WTC11 (cell line): ENCODE results near the gene TCP11. TPM values are rescaled to one million over a fixed set of nuclear protein-coding genes. Genes with fewer than 3 reads are reported as not detected.

Experiments used
- ATAC-seq: fragments of 200-7000 bp; cut with Tn5 transposase; 2 replicates; pipeline ENCODE4 v1.10.0; 2021; ENCODE audit warnings: mild to moderate bottlenecking, moderate library complexity
- CTCF ChIA-PET: fragments of 300-600 bp; sonication (Branson Sonifier 250); formaldehyde crosslinking; loops from one replicate; lab custom pipeline; 2021; ENCODE audit warnings: antibody characterized with exemption; lab: Charles Lee
- POLR2A ChIA-PET: fragments of 350-600 bp; sonication (Branson Sonifier 250); formaldehyde crosslinking; loops from one replicate; lab custom pipeline; 2021; ENCODE audit warnings: antibody characterized with exemption; lab: Charles Lee
- DNase-seq: peaks from one replicate; pipeline ENCODE4 v3.0.0; 2021; ENCODE audit warnings: low spot score
- H3K27ac Mint-ChIP-seq: 2 replicates; pipeline ENCODE4 v1.8.0; 2021; ENCODE audit warnings: mixed read lengths
- H3K27me3 Mint-ChIP-seq: 2 replicates; pipeline ENCODE4 v1.8.0; 2021; ENCODE audit warnings: low read depth, mild to moderate bottlenecking, moderate library complexity, mixed read lengths
- H3K36me3 Mint-ChIP-seq: 2 replicates; pipeline ENCODE4 v1.8.0; 2021; ENCODE audit warnings: mixed read lengths
- H3K4me1 Mint-ChIP-seq: 2 replicates; pipeline ENCODE4 v1.8.0; 2022; ENCODE audit warnings: mixed read lengths
- H3K4me3 Mint-ChIP-seq: 2 replicates; pipeline ENCODE4 v1.8.0; 2021; ENCODE audit warnings: mild to moderate bottlenecking, moderate library complexity, mixed read lengths
- H3K9me3 Mint-ChIP-seq: 2 replicates; pipeline ENCODE4 v1.8.0; 2021; ENCODE audit warnings: mixed read lengths
- CREB1 ChIP-seq: sonication (generic); formaldehyde crosslinking; IDR thresholded peaks from 2 replicates; pipeline ENCODE4 v1.8.0; 2023; ENCODE audit warnings: mild to moderate bottlenecking, missing genetic modification reagents
- ETV6 ChIP-seq: sonication (generic); formaldehyde crosslinking; IDR thresholded peaks from 2 replicates; pipeline ENCODE4 v1.8.1; 2022; ENCODE audit warnings: mild to moderate bottlenecking, missing genetic modification reagents
- FOXJ3 ChIP-seq: sonication (generic); formaldehyde crosslinking; IDR thresholded peaks from 2 replicates; pipeline ENCODE4 v1.9.0; 2021; ENCODE audit warnings: missing genetic modification reagents, mild to moderate bottlenecking, borderline replicate concordance
- JAZF1 ChIP-seq: fragments of 250-450 bp; sonication (Bioruptor Pico); IDR thresholded peaks from 2 replicates; pipeline ENCODE4 v1.9.0; 2021; ENCODE audit warnings: moderate library complexity, mild to moderate bottlenecking, inconsistent platforms
- KAT7 ChIP-seq: sonication (generic); formaldehyde crosslinking; IDR thresholded peaks from 2 replicates; pipeline ENCODE4 v1.8.1; 2023; ENCODE audit warnings: missing genetic modification reagents, mild to moderate bottlenecking, borderline replicate concordance
- MYBL2 ChIP-seq: sonication (generic); formaldehyde crosslinking; IDR thresholded peaks from 2 replicates; pipeline ENCODE4 v1.8.1; 2023; ENCODE audit warnings: mild to moderate bottlenecking, moderate library complexity, missing genetic modification reagents
- NR2C2 ChIP-seq: sonication (generic); formaldehyde crosslinking; IDR thresholded peaks from 2 replicates; pipeline ENCODE4 v1.8.0; 2022; ENCODE audit warnings: mild to moderate bottlenecking, missing genetic modification reagents
- SMAD3 ChIP-seq: sonication (generic); formaldehyde crosslinking; IDR thresholded peaks from 2 replicates; pipeline ENCODE4 v1.8.0; 2022; ENCODE audit warnings: missing genetic modification reagents, mild to moderate bottlenecking, borderline replicate concordance
- TEAD4 ChIP-seq: sonication (generic); formaldehyde crosslinking; IDR thresholded peaks from 2 replicates; pipeline ENCODE4 v1.8.0; 2022; ENCODE audit warnings: mild to moderate bottlenecking, missing genetic modification reagents
- ZNF138 ChIP-seq: sonication (generic); formaldehyde crosslinking; conservative IDR thresholded peaks from 2 replicates; pipeline ENCODE4 v1.8.1; 2022; ENCODE audit warnings: mild to moderate bottlenecking, moderate library complexity, missing genetic modification reagents
- total RNA-seq: library from RNA; stranded (reverse); gene quantifications from 3 replicates; pipeline ENCODE4 v1.2.3, GENCODE V29; 2021
- TF ChIP-seq, protein P1 (sequence below): fragments of 250-450 bp; sonication (Bioruptor Pico); IDR thresholded peaks from 2 replicates; pipeline ENCODE4 v1.9.0; 2021; ENCODE audit warnings: mild to moderate bottlenecking, borderline replicate concordance
- TF ChIP-seq, protein P2 (sequence below): sonication (generic); formaldehyde crosslinking; conservative IDR thresholded peaks from 2 replicates; pipeline ENCODE4 v1.8.1; 2022; ENCODE audit warnings: mild to moderate bottlenecking, missing genetic modification reagents
- TF ChIP-seq, protein P3 (sequence below): sonication (generic); formaldehyde crosslinking; IDR thresholded peaks from 2 replicates; pipeline ENCODE4 v1.8.0; 2023; ENCODE audit warnings: missing genetic modification reagents
- TF ChIP-seq, protein P4 (sequence below): fragments of 250-450 bp; sonication (Bioruptor Pico); IDR thresholded peaks from 2 replicates; pipeline ENCODE4 v1.9.0; 2021; ENCODE audit warnings: moderate library complexity, mild to moderate bottlenecking, inconsistent platforms, borderline replicate concordance
- TF ChIP-seq, protein P5 (sequence below): fragments of 250-450 bp; sonication (Bioruptor Pico); IDR thresholded peaks from 2 replicates; pipeline ENCODE4 v2.1.2; 2022; ENCODE audit warnings: mild to moderate bottlenecking, moderate library complexity

The TCP11 gene
- total RNA-seq, 1 experiment from 2014 or later, result not detected

DNA sequence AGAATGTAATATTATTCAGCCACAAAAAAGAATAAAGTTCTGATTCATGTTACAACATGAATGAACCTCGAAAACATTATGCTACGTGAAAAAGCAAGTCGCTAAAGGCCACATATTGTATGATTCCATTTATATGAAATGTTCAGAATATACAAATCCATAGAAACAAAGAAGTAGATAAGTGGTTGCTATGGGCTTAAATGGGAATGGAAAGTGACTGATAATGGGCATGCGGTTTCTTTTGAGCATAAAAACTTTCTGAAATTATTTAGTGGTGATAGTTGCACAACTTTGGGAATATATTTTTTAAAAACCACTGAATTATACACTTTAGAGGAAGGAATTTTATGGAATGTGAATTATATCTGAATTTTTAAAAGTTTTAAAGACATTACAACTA, 33.4 kb upstream of the TCP11 start:
- Mint-ChIP-seq H3K4me3 (no peak overlapping the region), H3K36me3 (no peaks in the 10 kb centered on the region; the same call in 1 of the 2 replicates), H3K9me3 (peaks cover 8% of the 10 kb centered on the region), H3K4me1 (peaks cover 6% of the 10 kb centered on the region), H3K27me3 (peaks cover 3% of the 10 kb centered on the region; the same call in 1 of the 2 replicates), H3K27ac (no peak overlapping the region)
- no peak for DNase-seq
- ChIA-PET POLR2A (no interaction called here), CTCF (interaction anchor here (0.6 to 3.6 kb wide), 2 partner anchors 27 to 66 kb away, joined by 3 to 23 read pairs; no protein-coding TSS in a partner anchor)
- TF ChIP-seq CREB1 (CRISPR knock-in tag), result no peak
- TF ChIP-seq NR2C2 (CRISPR knock-in tag), result no peak
- no peak for TF ChIP-seq JAZF1
- TF ChIP-seq, protein P1, sequence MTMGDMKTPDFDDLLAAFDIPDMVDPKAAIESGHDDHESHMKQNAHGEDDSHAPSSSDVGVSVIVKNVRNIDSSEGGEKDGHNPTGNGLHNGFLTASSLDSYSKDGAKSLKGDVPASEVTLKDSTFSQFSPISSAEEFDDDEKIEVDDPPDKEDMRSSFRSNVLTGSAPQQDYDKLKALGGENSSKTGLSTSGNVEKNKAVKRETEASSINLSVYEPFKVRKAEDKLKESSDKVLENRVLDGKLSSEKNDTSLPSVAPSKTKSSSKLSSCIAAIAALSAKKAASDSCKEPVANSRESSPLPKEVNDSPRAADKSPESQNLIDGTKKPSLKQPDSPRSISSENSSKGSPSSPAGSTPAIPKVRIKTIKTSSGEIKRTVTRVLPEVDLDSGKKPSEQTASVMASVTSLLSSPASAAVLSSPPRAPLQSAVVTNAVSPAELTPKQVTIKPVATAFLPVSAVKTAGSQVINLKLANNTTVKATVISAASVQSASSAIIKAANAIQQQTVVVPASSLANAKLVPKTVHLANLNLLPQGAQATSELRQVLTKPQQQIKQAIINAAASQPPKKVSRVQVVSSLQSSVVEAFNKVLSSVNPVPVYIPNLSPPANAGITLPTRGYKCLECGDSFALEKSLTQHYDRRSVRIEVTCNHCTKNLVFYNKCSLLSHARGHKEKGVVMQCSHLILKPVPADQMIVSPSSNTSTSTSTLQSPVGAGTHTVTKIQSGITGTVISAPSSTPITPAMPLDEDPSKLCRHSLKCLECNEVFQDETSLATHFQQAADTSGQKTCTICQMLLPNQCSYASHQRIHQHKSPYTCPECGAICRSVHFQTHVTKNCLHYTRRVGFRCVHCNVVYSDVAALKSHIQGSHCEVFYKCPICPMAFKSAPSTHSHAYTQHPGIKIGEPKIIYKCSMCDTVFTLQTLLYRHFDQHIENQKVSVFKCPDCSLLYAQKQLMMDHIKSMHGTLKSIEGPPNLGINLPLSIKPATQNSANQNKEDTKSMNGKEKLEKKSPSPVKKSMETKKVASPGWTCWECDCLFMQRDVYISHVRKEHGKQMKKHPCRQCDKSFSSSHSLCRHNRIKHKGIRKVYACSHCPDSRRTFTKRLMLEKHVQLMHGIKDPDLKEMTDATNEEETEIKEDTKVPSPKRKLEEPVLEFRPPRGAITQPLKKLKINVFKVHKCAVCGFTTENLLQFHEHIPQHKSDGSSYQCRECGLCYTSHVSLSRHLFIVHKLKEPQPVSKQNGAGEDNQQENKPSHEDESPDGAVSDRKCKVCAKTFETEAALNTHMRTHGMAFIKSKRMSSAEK (CRISPR knock-in tag), result no peak
- TF ChIP-seq, protein P2, sequence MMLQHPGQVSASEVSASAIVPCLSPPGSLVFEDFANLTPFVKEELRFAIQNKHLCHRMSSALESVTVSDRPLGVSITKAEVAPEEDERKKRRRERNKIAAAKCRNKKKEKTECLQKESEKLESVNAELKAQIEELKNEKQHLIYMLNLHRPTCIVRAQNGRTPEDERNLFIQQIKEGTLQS (CRISPR knock-in tag), result no peak
- no peak for TF ChIP-seq TEAD4 (CRISPR knock-in tag)
- TF ChIP-seq SMAD3, result no peak
- TF ChIP-seq, protein P3, sequence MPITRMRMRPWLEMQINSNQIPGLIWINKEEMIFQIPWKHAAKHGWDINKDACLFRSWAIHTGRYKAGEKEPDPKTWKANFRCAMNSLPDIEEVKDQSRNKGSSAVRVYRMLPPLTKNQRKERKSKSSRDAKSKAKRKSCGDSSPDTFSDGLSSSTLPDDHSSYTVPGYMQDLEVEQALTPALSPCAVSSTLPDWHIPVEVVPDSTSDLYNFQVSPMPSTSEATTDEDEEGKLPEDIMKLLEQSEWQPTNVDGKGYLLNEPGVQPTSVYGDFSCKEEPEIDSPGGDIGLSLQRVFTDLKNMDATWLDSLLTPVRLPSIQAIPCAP (CRISPR knock-in tag), result no peak
- TF ChIP-seq, protein P4, sequence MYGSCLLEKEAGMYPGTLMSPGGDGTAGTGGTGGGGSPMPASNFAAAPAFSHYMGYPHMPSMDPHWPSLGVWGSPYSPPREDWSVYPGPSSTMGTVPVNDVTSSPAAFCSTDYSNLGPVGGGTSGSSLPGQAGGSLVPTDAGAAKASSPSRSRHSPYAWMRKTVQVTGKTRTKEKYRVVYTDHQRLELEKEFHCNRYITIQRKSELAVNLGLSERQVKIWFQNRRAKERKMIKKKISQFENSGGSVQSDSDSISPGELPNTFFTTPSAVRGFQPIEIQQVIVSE (CRISPR knock-in tag), result no peak
- no peak for TF ChIP-seq MYBL2 (CRISPR knock-in tag)
- TF ChIP-seq ETV6, result no peak
- no peak for ATAC-seq

DNA sequence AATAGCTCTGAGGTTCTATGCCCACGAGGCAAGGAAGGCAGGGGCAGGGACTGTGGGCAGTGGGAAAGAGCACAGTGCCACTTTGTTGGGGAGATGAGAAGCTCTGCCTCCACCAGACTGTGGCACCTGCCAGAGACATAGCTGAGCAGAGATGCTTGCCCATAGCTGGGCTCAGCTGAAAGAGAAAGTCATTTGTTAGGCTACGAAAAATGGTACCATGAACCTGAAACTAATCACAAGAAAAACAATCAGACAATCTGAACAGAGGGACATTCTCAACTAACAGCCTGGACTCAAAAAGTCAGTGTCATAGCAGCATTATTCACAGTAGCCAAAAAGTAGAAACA, 32.9 kb upstream of the TCP11 start:
- POLR2A ChIA-PET, result no interaction called here
- Mint-ChIP-seq H3K4me3 (no peak overlapping the region), H3K36me3 (no peaks in the 10 kb centered on the region; the same call in 1 of the 2 replicates), H3K27me3 (peaks cover 3% of the 10 kb centered on the region; the same call in 1 of the 2 replicates), H3K27ac (no peak overlapping the region), H3K4me1 (peaks cover 6% of the 10 kb centered on the region), H3K9me3 (peaks cover 12% of the 10 kb centered on the region)
- TF ChIP-seq FOXJ3 (CRISPR knock-in tag), result no peak
- no peak for TF ChIP-seq KAT7
- TF ChIP-seq, protein P5, sequence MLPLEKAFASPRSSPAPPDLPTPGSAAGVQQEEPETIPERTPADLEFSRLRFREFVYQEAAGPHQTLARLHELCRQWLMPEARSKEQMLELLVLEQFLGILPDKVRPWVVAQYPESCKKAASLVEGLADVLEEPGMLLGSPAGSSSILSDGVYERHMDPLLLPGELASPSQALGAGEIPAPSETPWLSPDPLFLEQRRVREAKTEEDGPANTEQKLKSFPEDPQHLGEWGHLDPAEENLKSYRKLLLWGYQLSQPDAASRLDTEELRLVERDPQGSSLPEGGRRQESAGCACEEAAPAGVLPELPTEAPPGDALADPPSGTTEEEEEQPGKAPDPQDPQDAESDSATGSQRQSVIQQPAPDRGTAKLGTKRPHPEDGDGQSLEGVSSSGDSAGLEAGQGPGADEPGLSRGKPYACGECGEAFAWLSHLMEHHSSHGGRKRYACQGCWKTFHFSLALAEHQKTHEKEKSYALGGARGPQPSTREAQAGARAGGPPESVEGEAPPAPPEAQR (CRISPR knock-in tag), result no peak
- TF ChIP-seq ZNF138 (CRISPR knock-in tag), result no peak
- DNase-seq, result no peak
- ATAC-seq, result no peak
- CTCF ChIA-PET, result interaction anchor here (0.6 to 3.6 kb wide), 3 partner anchors 26 to 67 kb away, joined by 3 to 23 read pairs (median 4); no protein-coding TSS in a partner anchor
